IPS DF 6.9 (cell line): ENCODE results near the gene TIMELESS.

Experiments
- DNase-seq: peaks from one replicate; pipeline ENCODE4 v3.0.0-alpha.2; 2013; ENCODE audit warnings: low read depth, low spot score
- H3K27ac ChIP-seq: one replicate; pipeline ENCODE4 v1.5.1; 2013; ENCODE audit warnings: low read length, control low read depth
- H3K27me3 ChIP-seq: 2 replicates; pipeline ENCODE4 v1.6.1; 2013; ENCODE audit warnings: mild to moderate bottlenecking, low read length; ENCODE audit not compliant: control insufficient read depth, insufficient read depth
- H3K36me3 ChIP-seq: 2 replicates; pipeline ENCODE4 v1.6.1; 2013; ENCODE audit warnings: low read length; ENCODE audit not compliant: control insufficient read depth, insufficient read depth
- H3K4me1 ChIP-seq: 2 replicates; pipeline ENCODE4 v1.6.1; 2013; ENCODE audit warnings: low read length; ENCODE audit not compliant: control insufficient read depth, insufficient read depth
- H3K4me3 ChIP-seq: 2 replicates; pipeline ENCODE4 v1.5.1; 2013; ENCODE audit warnings: mild to moderate bottlenecking, low read length
- H3K9me3 ChIP-seq: 2 replicates; pipeline ENCODE4 v1.6.1; 2013; ENCODE audit warnings: low read length, inconsistent platforms; ENCODE audit not compliant: control insufficient read depth, insufficient read depth
- WGBS: extraction: QIAGEN DNeasy Blood & Tissue Kit; methylation state at CpG from one replicate; pipeline ENCODE4 v1.1.7; 2013; ENCODE audit warnings: mixed read lengths, missing lambda C conversion rate; ENCODE audit not compliant: insufficient read length, insufficient coverage; 5-methylcytosine and 5-hydroxymethylcytosine counted together

Gene TIMELESS

DNA sequence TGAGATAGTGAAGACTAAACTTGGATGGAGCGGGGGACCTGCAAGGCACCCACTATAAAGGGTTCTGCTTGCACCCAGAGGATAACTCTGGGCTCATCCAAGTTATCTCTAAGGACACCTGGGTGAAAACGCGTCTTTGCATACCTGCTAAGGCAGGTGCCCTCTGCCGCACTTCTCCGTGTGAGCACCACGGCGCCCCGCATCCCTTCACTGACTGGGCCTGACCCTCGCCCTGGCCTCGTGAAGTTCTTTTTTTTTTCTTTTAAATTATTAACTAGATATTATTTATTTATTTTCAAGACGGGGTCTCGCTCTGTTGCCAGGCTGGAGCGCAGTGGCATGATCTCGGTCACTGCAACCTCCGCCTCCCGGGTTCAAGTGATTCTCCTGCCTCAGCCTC is 66.6 kb downstream of the TIMELESS start:
- DNase-seq, result no peak
- Histone ChIP-seq H3K27ac (no peak overlapping the region), H3K4me1 (peaks cover 1% of the 10 kb centered on the region; the same call in 1 of the 2 replicates), H3K9me3 (no peaks in the 10 kb centered on the region), H3K36me3 (no peaks in the 10 kb centered on the region), H3K27me3 (no peaks in the 10 kb centered on the region; the same call in 1 of the 2 replicates), H3K4me3 (no peak overlapping the region)
- no CpG with 5 or more reads among the region's 16 CpGs for WGBS

DNA sequence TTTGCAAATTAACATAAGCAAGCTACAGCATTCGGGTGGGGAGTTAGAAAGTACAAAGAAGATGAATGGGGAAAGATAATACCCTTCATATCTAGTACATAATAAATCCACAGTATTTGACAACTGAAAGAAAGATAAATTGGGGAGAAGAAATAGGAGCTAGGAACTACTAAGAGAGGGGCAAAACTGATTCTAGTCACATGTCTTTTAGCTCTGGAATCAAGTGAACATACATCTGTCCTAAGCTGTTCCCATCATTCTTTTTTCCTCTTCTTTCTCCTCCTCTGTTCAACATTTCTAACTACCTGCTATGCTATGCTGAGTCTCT is 71.3 kb downstream of the TIMELESS start:
- Histone ChIP-seq H3K9me3 (no peaks in the 10 kb centered on the region), H3K27ac (no peak overlapping the region)
- no CpG with 5 or more reads among the region's 1 CpG for WGBS

DNA sequence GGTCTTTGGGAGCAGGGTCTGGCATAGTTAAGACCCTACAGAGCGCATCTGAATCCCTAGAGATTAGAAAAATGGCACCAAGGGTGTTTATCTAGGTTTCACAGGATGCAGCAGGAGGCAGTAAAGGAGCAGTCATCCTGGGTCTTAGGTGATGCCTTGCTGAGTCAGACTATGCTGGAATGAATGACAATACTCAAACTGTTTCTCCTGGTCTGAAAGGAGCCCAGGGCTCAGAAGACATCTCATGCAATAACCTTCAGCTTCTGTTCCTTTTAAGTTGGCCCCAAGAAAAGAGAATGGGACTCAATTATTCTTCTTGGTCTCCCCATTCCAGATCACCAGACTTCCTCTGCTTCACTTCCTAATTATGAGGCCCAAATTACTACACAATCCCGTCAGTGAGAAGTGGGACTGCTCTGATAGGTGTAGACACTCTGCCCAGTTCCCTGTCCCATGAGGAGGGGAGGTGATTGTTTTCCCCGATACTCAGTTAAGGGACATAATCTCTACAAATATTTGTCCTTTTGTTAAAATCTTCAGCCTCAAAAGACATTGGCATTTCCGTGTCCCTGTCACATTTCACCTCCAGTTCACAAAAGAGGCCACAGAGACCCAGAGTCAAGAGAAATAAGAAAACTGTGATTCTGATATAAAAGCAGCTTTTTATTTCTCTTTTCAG is 71.8 kb downstream of the TIMELESS start:
- no peak overlapping the region for H3K27ac ChIP-seq
- WGBS, result no CpG with 5 or more reads among the region's 4 CpGs
- H3K4me1 ChIP-seq, result no peaks in the 10 kb centered on the region
- H3K4me3 ChIP-seq, result no peak overlapping the region
- no peaks in the 10 kb centered on the region for H3K9me3 ChIP-seq
- DNase-seq, result no peak
- no peaks in the 10 kb centered on the region for H3K36me3 ChIP-seq
- no peaks in the 10 kb centered on the region for H3K27me3 ChIP-seq

More for the DNA sequence above, 71.3 kb downstream of the TIMELESS start:
- no peaks in the 10 kb centered on the region for H3K36me3 ChIP-seq
- no peaks in the 10 kb centered on the region for H3K4me1 ChIP-seq
- no peak overlapping the region for H3K4me3 ChIP-seq
- DNase-seq, result no peak
- no peaks in the 10 kb centered on the region for H3K27me3 ChIP-seq

GRCh38 chr12:56375598-56376434 is 73.4 kb downstream of the TIMELESS start:
- Histone ChIP-seq H3K36me3 (no peaks in the 10 kb centered on the region), H3K27ac (no peak overlapping the region), H3K9me3 (no peaks in the 10 kb centered on the region), H3K4me1 (no peaks in the 10 kb centered on the region), H3K4me3 (no peak overlapping the region), H3K27me3 (no peaks in the 10 kb centered on the region)
- no peak for DNase-seq
- WGBS, result no CpG with 5 or more reads among the region's 11 CpGs

- Histone ChIP-seq H3K9me3 (no peaks in the 10 kb centered on the region), H3K4me3 (no peak overlapping the region), H3K36me3 (no peaks in the 10 kb centered on the region), H3K4me1 (no peaks in the 10 kb centered on the region), H3K27me3 (no peaks in the 10 kb centered on the region), H3K27ac (no peak overlapping the region)
- no peak for DNase-seq
- no CpG with 5 or more reads among the region's 7 CpGs for WGBS
These were observed 74.3 kb downstream of the TIMELESS start for GRCh38 chr12:56374726-56375597.

DNA sequence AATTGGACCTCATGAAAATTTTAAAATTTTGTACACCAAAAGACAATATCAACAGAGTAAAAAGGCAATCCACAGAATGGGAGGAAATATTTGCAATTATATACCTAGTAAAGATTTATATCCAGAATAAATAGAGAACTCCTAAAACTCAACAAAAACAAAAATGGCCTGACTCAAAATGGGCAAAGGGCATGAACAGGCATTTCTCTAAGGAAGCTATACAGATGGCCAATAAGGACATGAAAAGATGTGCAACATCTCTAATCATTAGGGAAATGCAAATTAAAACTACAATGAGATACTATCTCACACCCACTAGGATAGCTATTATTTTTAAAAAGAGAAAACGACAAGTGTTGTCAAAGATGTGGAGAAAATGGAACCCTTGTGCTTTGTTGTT is 75.7 kb downstream of the TIMELESS start:
- DNase-seq, result no peak
- no CpG with 5 or more reads among the region's 1 CpG for WGBS
- no peaks in the 10 kb centered on the region for H3K27me3 ChIP-seq
- no peak overlapping the region for H3K27ac ChIP-seq
- no peak overlapping the region for H3K4me3 ChIP-seq
- no peaks in the 10 kb centered on the region for H3K4me1 ChIP-seq
- H3K9me3 ChIP-seq, result no peaks in the 10 kb centered on the region
- no peaks in the 10 kb centered on the region for H3K36me3 ChIP-seq

DNA sequence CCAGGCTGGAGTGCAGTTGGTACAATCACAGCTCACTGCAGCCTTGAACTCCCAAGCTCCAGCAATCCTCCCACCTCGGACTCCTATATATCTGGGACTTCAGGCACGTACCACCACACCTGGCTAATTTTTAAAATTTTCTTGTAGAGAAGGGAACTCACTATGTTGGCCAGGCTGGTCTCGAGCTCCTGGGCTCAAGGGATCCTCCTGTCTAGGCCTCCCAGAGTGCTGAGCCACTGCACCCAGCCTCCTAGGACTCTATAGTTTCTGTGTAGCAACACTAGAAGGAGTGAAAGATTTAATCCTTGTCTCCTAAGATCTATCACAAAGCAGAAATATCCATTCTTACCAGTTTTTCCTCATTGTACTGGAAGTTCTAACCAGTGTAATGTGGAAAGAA is 82.3 kb downstream of the TIMELESS start:
- no peaks in the 10 kb centered on the region for H3K36me3 ChIP-seq
- no peak overlapping the region for H3K4me3 ChIP-seq
- WGBS, result no CpG with 5 or more reads among the region's 3 CpGs
- no peaks in the 10 kb centered on the region for H3K27me3 ChIP-seq
- no peaks in the 10 kb centered on the region for H3K9me3 ChIP-seq
- no peaks in the 10 kb centered on the region for H3K4me1 ChIP-seq
- H3K27ac ChIP-seq, result no peak overlapping the region
- DNase-seq, result no peak
